Measurements from ENCODE around the gene FAR1.
A peak's percentile ranks its signal among the peaks of the same experiment; 100 is the strongest.

FAR1 gene

GRCh38 chr11:13667245-13667644 is 1.2 kb upstream of the FAR1 start:
- Histone ChIP-seq H3K27ac (ENCODE audit: low read depth, low read length) (no peak overlapping the region), H3K9ac (ENCODE audit: low read length) (peak overlapping the region; percentile 61), H4K20me1 (ENCODE audit: low read depth, low read length) (peaks cover 14% of the 10 kb centered on the region), H3K4me3 (ENCODE audit: insufficient read depth, low read length, poor library complexity, severe bottlenecking) (peak overlapping the region; percentile 59), H3K79me2 (ENCODE audit: insufficient read depth, low read length) (peaks cover 37% of the 10 kb centered on the region), H3K27me3 (ENCODE audit: low read length) (no peaks in the 10 kb centered on the region), H3K36me3 (ENCODE audit: low read length) (no peaks in the 10 kb centered on the region), H3F3A (ENCODE audit: insufficient read depth) (0 out of 2 replicates have a peak, but pooled peaks cover 5% of the 10 kb centered on the region), H3K9me3 (ENCODE audit: insufficient read depth, low read length) (no peaks in the 10 kb centered on the region), H2AFZ (ENCODE audit: low read depth, low read length, severe bottlenecking) (peak overlapping the region; percentile 97), H3K4me2 (ENCODE audit: low read depth, low read length, poor library complexity, severe bottlenecking) (peak overlapping the region; percentile 76), H3K9me2 (replicated peaks; ENCODE audit: insufficient read depth, low read length) (no peaks in the 10 kb centered on the region)
- no peak for TF ChIP-seq CTCF (IDR thresholded peaks at IDR 0.05; ENCODE audit: insufficient read depth, low read length, poor library complexity, severe bottlenecking)
- no peak for TF ChIP-seq EZH2phosphoT487 (conservative IDR thresholded peaks at IDR 0.05; ENCODE audit: low read length)

- Histone ChIP-seq H3K9me2 (replicated peaks; ENCODE audit: insufficient read depth, low read length) (no peaks in the 10 kb centered on the region), H3K27ac (ENCODE audit: low read depth, low read length) (no peak overlapping the region), H3K79me2 (ENCODE audit: insufficient read depth, low read length) (peaks cover 42% of the 10 kb centered on the region), H3K27me3 (ENCODE audit: low read length) (no peaks in the 10 kb centered on the region), H4K20me1 (ENCODE audit: low read depth, low read length) (peaks cover 18% of the 10 kb centered on the region), H3F3A (ENCODE audit: insufficient read depth) (0 out of 2 replicates have a peak, but pooled peaks cover 5% of the 10 kb centered on the region), H3K4me2 (ENCODE audit: low read depth, low read length, poor library complexity, severe bottlenecking) (peak overlapping the region; percentile 76), H3K36me3 (ENCODE audit: low read length) (0 out of 2 replicates have a peak, but pooled peaks cover 3% of the 10 kb centered on the region), H2AFZ (ENCODE audit: low read depth, low read length, severe bottlenecking) (peak overlapping the region; percentile 97), H3K4me3 (ENCODE audit: insufficient read depth, low read length, poor library complexity, severe bottlenecking) (peak overlapping the region; percentile 59), H3K9me3 (ENCODE audit: insufficient read depth, low read length) (no peaks in the 10 kb centered on the region), H3K9ac (ENCODE audit: low read length) (peak overlapping the region; percentile 61)
- TF ChIP-seq EZH2phosphoT487 (conservative IDR thresholded peaks at IDR 0.05; ENCODE audit: low read length) (no peak), CTCF (IDR thresholded peaks at IDR 0.05; ENCODE audit: insufficient read depth, low read length, poor library complexity, severe bottlenecking) (no peak)
Observed at GRCh38 chr11:13667795-13668101, 720 bp upstream of the FAR1 start.

- H3K9me2 ChIP-seq (replicated peaks; ENCODE audit: insufficient read depth, low read length): no peaks in the 10 kb centered on the region
- H3K4me2 ChIP-seq (ENCODE audit: low read depth, low read length, poor library complexity, severe bottlenecking): peak overlapping the region; percentile 97
- peak overlapping the region; percentile 64 for H3K27ac ChIP-seq (ENCODE audit: low read depth, low read length)
- TF ChIP-seq EZH2phosphoT487 (conservative IDR thresholded peaks at IDR 0.05; ENCODE audit: low read length) (no peak), CTCF (IDR thresholded peaks at IDR 0.05; ENCODE audit: insufficient read depth, low read length, poor library complexity, severe bottlenecking) (no peak)
- H3F3A ChIP-seq (ENCODE audit: insufficient read depth): peaks cover 10% of the 10 kb centered on the region; the same call in 1 of the 2 replicates
- peaks cover 55% of the 10 kb centered on the region for H3K79me2 ChIP-seq (ENCODE audit: insufficient read depth, low read length)
- H3K4me3 ChIP-seq (ENCODE audit: insufficient read depth, low read length, poor library complexity, severe bottlenecking): peak overlapping the region; percentile 82
- 0 out of 2 replicates have a peak, but pooled peaks cover 4% of the 10 kb centered on the region for H3K36me3 ChIP-seq (ENCODE audit: low read length)
- H2AFZ ChIP-seq (ENCODE audit: low read depth, low read length, severe bottlenecking): peak overlapping the region; percentile 58
- no peaks in the 10 kb centered on the region for H3K9me3 ChIP-seq (ENCODE audit: insufficient read depth, low read length)
- H3K9ac ChIP-seq (ENCODE audit: low read length): peak overlapping the region; percentile 84
- peaks cover 26% of the 10 kb centered on the region for H4K20me1 ChIP-seq (ENCODE audit: low read depth, low read length)
- no peaks in the 10 kb centered on the region for H3K27me3 ChIP-seq (ENCODE audit: low read length)
Observed at GRCh38 chr11:13668957-13669521, 571 bp downstream of the FAR1 start.
